PC-9 (cell line): ENCODE measurements around the gene TMEM156. TPM values are rescaled to one million over a fixed set of nuclear protein-coding genes. Genes with fewer than 3 reads are reported as not detected.

Experiments
- BruUV-seq: library from RNA; stranded (reverse); fragments of 400-500 nt; replicated peaks from 2 replicates; lab custom pipeline; 2021; lab: Mats Ljungman, UMichigan
- CTCF ChIA-PET: fragments of 300-600 bp; sonication (Branson Sonifier 250); formaldehyde crosslinking; loops from one replicate; lab custom pipeline; 2022; ENCODE audit warnings: antibody characterized with exemption; lab: Charles Lee
- POLR2A ChIA-PET: fragments of 300-600 bp; sonication (Branson Sonifier 250); formaldehyde crosslinking; loops from one replicate; lab custom pipeline; 2022; ENCODE audit warnings: antibody characterized with exemption; ENCODE audit not compliant: unreplicated experiment; lab: Charles Lee
- DNase-seq, 2 experiments: peaks; one replicate each; pipeline versions ENCODE4 v3.0.0 to v3.0.0-alpha.2; 2015 to 2022; ENCODE audit warnings: mixed read lengths in 1 of 2
- H2AFZ ChIP-seq: fragments of 200-600 bp; sonication (generic); 2 replicates; pipeline ENCODE4 v1.8.1; 2017; ENCODE audit warnings: antibody characterized with exemption
- H3F3A ChIP-seq: fragments of 200-600 bp; sonication (generic); 2 replicates; pipeline ENCODE4 v1.8.1; 2017; ENCODE audit warnings: antibody characterized with exemption, mild to moderate bottlenecking, low read depth; ENCODE audit not compliant: insufficient read depth
- H3K27ac ChIP-seq: fragments of 200-600 bp; sonication (generic); 2 replicates; pipeline ENCODE4 v1.6.1; 2016; ENCODE audit warnings: mixed run types
- H3K27me3 ChIP-seq: fragments of 200-600 bp; sonication (generic); 2 replicates; pipeline ENCODE4 v1.6.1; 2016; ENCODE audit warnings: low read depth, mixed run types; ENCODE audit not compliant: insufficient read depth
- H3K36me3 ChIP-seq: fragments of 200-600 bp; sonication (generic); 2 replicates; pipeline ENCODE4 v1.6.1; 2016; ENCODE audit warnings: low read depth, mixed run types
- H3K4me1 ChIP-seq: fragments of 200-600 bp; sonication (generic); replicated peaks from 2 replicates; pipeline ENCODE4 v1.6.1; 2016; ENCODE audit warnings: mixed run types; ENCODE audit not compliant: insufficient read depth
- H3K4me2 ChIP-seq: fragments of 200-600 bp; sonication (generic); 2 replicates; pipeline ENCODE4 v1.6.1; 2017; ENCODE audit warnings: mixed run types
- H3K4me3 ChIP-seq: fragments of 200-600 bp; sonication (generic); 2 replicates; pipeline ENCODE4 v1.6.1; 2016; ENCODE audit warnings: mixed run types
- H3K79me2 ChIP-seq: fragments of 200-600 bp; sonication (generic); 2 replicates; pipeline ENCODE4 v1.6.1; 2017; ENCODE audit warnings: low read depth, mixed run types
- H3K9me2 ChIP-seq: fragments of 200-600 bp; sonication (generic); 2 replicates; pipeline ENCODE4 v1.8.1; 2017; ENCODE audit warnings: mild to moderate bottlenecking; ENCODE audit not compliant: insufficient read depth
- H3K9me3 ChIP-seq: fragments of 200-600 bp; sonication (generic); 2 replicates; pipeline ENCODE4 v1.8.1; 2016; ENCODE audit warnings: low read depth; ENCODE audit not compliant: insufficient read depth
- H4K20me1 ChIP-seq: fragments of 200-600 bp; sonication (generic); 2 replicates; pipeline ENCODE4 v1.8.1; 2017; ENCODE audit not compliant: insufficient read depth
- EZH2 ChIP-seq: fragments of 200-600 bp; sonication (generic); IDR thresholded peaks from 2 replicates; pipeline ENCODE4 v1.8.0; 2017; ENCODE audit warnings: antibody characterized with exemption, low read depth
- intact Hi-C: fragments of 100-400 bp; cut with micrococcal nuclease; formaldehyde crosslinking; loops from one replicate; pipeline ENCODE4 v1.10.0; 2022; ENCODE audit not compliant: unreplicated experiment
- total RNA-seq: library from RNA; stranded (reverse); gene quantifications from 2 replicates; pipeline ENCODE4 v1.2.3, GENCODE V29; 2021
- TF ChIP-seq, protein P1 (sequence below): fragments of 200-600 bp; sonication (generic); conservative IDR thresholded peaks from 2 replicates; pipeline ENCODE4 v1.6.1; 2017; ENCODE audit warnings: mixed run types, antibody characterized with exemption, mild to moderate bottlenecking, moderate library complexity

The TMEM156 gene
- total RNA-seq, 1 experiment from 2014 or later, result 29.3 TPM

- H3K4me1 ChIP-seq, result peaks cover 23% of the 10 kb centered on the region
- H3K4me3 ChIP-seq, result no peak overlapping the region
- no peaks in the 10 kb centered on the region for H3K27me3 ChIP-seq
- no peak for TF ChIP-seq EZH2
- TF ChIP-seq, protein P1, sequence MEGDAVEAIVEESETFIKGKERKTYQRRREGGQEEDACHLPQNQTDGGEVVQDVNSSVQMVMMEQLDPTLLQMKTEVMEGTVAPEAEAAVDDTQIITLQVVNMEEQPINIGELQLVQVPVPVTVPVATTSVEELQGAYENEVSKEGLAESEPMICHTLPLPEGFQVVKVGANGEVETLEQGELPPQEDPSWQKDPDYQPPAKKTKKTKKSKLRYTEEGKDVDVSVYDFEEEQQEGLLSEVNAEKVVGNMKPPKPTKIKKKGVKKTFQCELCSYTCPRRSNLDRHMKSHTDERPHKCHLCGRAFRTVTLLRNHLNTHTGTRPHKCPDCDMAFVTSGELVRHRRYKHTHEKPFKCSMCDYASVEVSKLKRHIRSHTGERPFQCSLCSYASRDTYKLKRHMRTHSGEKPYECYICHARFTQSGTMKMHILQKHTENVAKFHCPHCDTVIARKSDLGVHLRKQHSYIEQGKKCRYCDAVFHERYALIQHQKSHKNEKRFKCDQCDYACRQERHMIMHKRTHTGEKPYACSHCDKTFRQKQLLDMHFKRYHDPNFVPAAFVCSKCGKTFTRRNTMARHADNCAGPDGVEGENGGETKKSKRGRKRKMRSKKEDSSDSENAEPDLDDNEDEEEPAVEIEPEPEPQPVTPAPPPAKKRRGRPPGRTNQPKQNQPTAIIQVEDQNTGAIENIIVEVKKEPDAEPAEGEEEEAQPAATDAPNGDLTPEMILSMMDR, result no peak
- no peak overlapping the region for H3K4me2 ChIP-seq
- ChIA-PET CTCF (interaction anchor here (0.7 kb wide), 1 partner anchor 41 kb away, joined by 5 read pairs; no protein-coding TSS in a partner anchor), POLR2A (no interaction called here)
- H4K20me1 ChIP-seq, result no peaks in the 10 kb centered on the region
- H3K9me3 ChIP-seq, result no peaks in the 10 kb centered on the region
- no TSS peak for BruUV-seq
- H3K36me3 ChIP-seq, result no peaks in the 10 kb centered on the region
- DNase-seq, result no peak
- H3K27ac ChIP-seq, result no peak overlapping the region
- peaks cover 22% of the 10 kb centered on the region; the same call in 1 of the 2 replicates for H3F3A ChIP-seq
- intact Hi-C loops, result no loop called here
- no peaks in the 10 kb centered on the region for H3K9me2 ChIP-seq
- no peak overlapping the region for H2AFZ ChIP-seq
- no peaks in the 10 kb centered on the region for H3K79me2 ChIP-seq
Measured at GRCh38 chr4:38950734-38951133, 81.5 kb downstream of the TMEM156 start.

DNA sequence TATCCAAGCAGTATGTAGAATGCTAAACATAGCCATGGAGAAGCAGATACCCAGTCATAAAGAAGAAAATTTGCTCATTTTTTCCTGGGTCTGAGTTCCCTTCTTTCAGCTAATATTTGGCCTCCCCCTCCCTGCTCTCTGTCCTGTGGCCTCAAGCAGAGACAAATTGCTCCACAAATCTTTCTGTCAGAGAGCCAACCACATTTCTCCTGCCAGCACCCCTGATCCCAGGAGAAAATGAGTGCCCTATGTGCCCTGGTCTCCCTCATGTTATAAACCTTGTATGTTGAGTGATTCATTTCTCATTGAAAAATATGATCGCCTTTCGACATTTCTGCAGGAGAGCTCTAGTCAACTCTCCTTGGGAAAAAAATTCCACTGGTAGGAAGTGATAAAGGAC is 82.0 kb downstream of the TMEM156 start:
- POLR2A ChIA-PET, result interaction anchor here (0.5 to 0.6 kb wide), 2 partner anchors 79 to 88 kb away, joined by 3 read pairs; no protein-coding TSS in a partner anchor
- no TSS peak for BruUV-seq
- no peak overlapping the region for H3K4me3 ChIP-seq
- H3K9me2 ChIP-seq, result no peaks in the 10 kb centered on the region
- CTCF ChIA-PET, result no interaction called here
- intact Hi-C loops, result no loop called here
- peaks cover 22% of the 10 kb centered on the region; the same call in 1 of the 2 replicates for H3F3A ChIP-seq
- no peak overlapping the region for H3K4me2 ChIP-seq
- TF ChIP-seq, protein P1, result no peak
- no peak for TF ChIP-seq EZH2
- peaks cover 23% of the 10 kb centered on the region for H3K4me1 ChIP-seq
- no peaks in the 10 kb centered on the region for H3K79me2 ChIP-seq
- H2AFZ ChIP-seq, result no peak overlapping the region
- peak overlapping the region; percentile 75 for H3K27ac ChIP-seq
- H3K27me3 ChIP-seq, result no peaks in the 10 kb centered on the region
- no peak for DNase-seq
- no peaks in the 10 kb centered on the region for H3K9me3 ChIP-seq
- H4K20me1 ChIP-seq, result no peaks in the 10 kb centered on the region
- no peaks in the 10 kb centered on the region for H3K36me3 ChIP-seq

- ChIA-PET POLR2A (interaction anchor here (0.5 to 0.6 kb wide), 2 partner anchors 79 to 89 kb away, joined by 3 read pairs; no protein-coding TSS in a partner anchor), CTCF (interaction anchor here (0.6 to 0.9 kb wide), 4 partner anchors 60 to 1106 kb away, joined by 3 to 6 read pairs (median 3); no protein-coding TSS in a partner anchor)
- 0 out of 2 replicates have a peak overlapping the region, but pooled peaks have one; percentile 14 for H2AFZ ChIP-seq
Measured at GRCh38 chr4:38949411-38950051, 82.7 kb downstream of the TMEM156 start.

More at GRCh38 chr4:38949411-38950051, 82.7 kb downstream of the TMEM156 start:
- TF ChIP-seq EZH2, result no peak
- TF ChIP-seq, protein P1, result no peak
- BruUV-seq, result no TSS peak
- H3K9me2 ChIP-seq, result no peaks in the 10 kb centered on the region
- H3K9me3 ChIP-seq, result no peaks in the 10 kb centered on the region
- no peaks in the 10 kb centered on the region for H3K27me3 ChIP-seq
- H4K20me1 ChIP-seq, result no peaks in the 10 kb centered on the region
- DNase-seq, result peak; percentile 11 to 74
- peak overlapping the region; percentile 75 for H3K27ac ChIP-seq
- no peaks in the 10 kb centered on the region for H3K36me3 ChIP-seq
- H3K4me3 ChIP-seq, result no peak overlapping the region
- H3K4me2 ChIP-seq, result peak overlapping the region; percentile 56
- no peaks in the 10 kb centered on the region for H3K79me2 ChIP-seq
- H3K4me1 ChIP-seq, result peaks cover 23% of the 10 kb centered on the region
- peaks cover 22% of the 10 kb centered on the region; the same call in 1 of the 2 replicates for H3F3A ChIP-seq
- intact Hi-C loops, result loop anchor here (2.0 kb wide), 2 partner anchors 83 to 93 kb away; partner anchors contain the start of gene TMEM156
